ENCODE data around the gene GTF2H4.

DNA sequence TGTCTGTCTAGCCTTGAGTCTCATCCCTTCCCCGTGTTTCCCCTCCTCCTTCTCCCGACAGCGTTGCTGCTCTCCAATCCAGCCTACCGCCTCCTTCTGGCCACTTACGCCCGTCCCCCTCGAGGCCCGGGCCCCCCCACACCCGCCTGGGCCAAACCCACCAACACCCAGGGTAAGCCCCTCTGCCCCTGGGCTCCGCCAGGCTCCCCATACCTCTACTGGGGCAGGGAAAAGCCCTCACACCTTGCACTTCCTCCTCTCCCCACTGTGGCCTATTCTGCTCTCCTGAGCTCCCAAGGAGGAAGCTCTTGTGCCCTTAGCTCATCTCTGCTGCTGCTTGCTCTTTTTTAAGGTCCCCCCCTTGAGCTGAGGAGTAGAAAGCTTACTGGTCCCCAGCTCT lies 12.7 kb upstream of the GTF2H4 start:
- TF ChIP-seq POLR2AphosphoS5 (IDR thresholded peaks at IDR 0.05; ENCODE audit: borderline replicate concordance, low read depth, low read length) (no peak), EZH2 (IDR thresholded peaks at IDR 0.05) (no peak), FOXP2 (optimal IDR thresholded peaks at IDR 0.05; ENCODE audit: control extremely low read depth, extremely low read length, insufficient read depth) (no peak)
